HCT116 (cell line): ENCODE measurements around the gene AFDN. TPM values are rescaled to one million over a fixed set of nuclear protein-coding genes. Genes with fewer than 3 reads are reported as not detected.

Experiments
- ATAC-seq: fragments of 200-7000 bp; cut with Tn5 transposase; 2 replicates; pipeline ENCODE4 v1.9.1; 2020; ENCODE audit warnings: mild to moderate bottlenecking, moderate library complexity
- BruUV-seq: library from RNA; stranded (reverse); fragments of 400-500 nt; replicated peaks from 2 replicates; lab custom pipeline; 2021; lab: Mats Ljungman, UMichigan
- CTCF ChIA-PET: fragments of 300-600 bp; sonication (Branson Sonifier 250); formaldehyde crosslinking; loops from one replicate; lab custom pipeline; 2021; ENCODE audit warnings: antibody characterized with exemption; lab: Charles Lee
- POLR2A ChIA-PET: fragments of 300-600, 350-600 bp; sonication (Branson Sonifier 250); formaldehyde crosslinking; loops from one replicate; lab custom pipeline; 2021; ENCODE audit warnings: antibody characterized with exemption; lab: Charles Lee
- RAD21 ChIA-PET, 2 experiments: fragments of 300-600 bp; sonication (Branson Sonifier 250); formaldehyde crosslinking; loops; one replicate each; lab custom pipeline; 2023; ENCODE audit warnings: low total read pairs in 2 of 2; ENCODE audit not compliant: uncharacterized antibody in 2 of 2, unreplicated experiment in 2 of 2, low non-redundant PET in 1 of 2; lab: Charles Lee
- DNase-seq: peaks from one replicate; pipeline ENCODE4 v3.0.0-alpha.2; 2010; ENCODE audit warnings: low read depth, low spot score
- H2AFZ ChIP-seq: fragments of 200-600 bp; shearing (Covaris generic), sonication (generic); 2 replicates; pipeline ENCODE4 v1.6.1; 2017; ENCODE audit warnings: low read depth, mixed run types, mixed read lengths, antibody characterized with exemption, low read length; ENCODE audit not compliant: poor library complexity, severe bottlenecking
- H3K27ac ChIP-seq: 2 replicates; pipeline ENCODE4 v1.5.1; 2012; ENCODE audit warnings: low read depth, low read length
- H3K27me3 ChIP-seq: fragments of 200-600 bp; sonication (generic); 2 replicates; pipeline ENCODE4 v1.6.1; 2016; ENCODE audit warnings: mixed run types, low read length, mixed read lengths; ENCODE audit not compliant: insufficient read depth
- H3K36me3 ChIP-seq, 2 experiments: fragments of 200-500 bp in 1 of 2; fragments of 200-600 bp in 1 of 2; sonication (Bioruptor generic) in 1 of 2; sonication (generic) in 1 of 2; 2 replicates each; pipeline versions ENCODE4 v1.5.1 to v1.6.1; 2014 to 2016; ENCODE audit warnings: low read length in 2 of 2, inconsistent platforms in 1 of 2, mixed read lengths in 1 of 2, mixed run types in 1 of 2; ENCODE audit not compliant: insufficient read depth in 2 of 2, control insufficient read depth in 1 of 2
- H3K4me1 ChIP-seq, 2 experiments: fragments of 200-600 bp in 1 of 2; sonication (generic) in 1 of 2; 2 replicates each; pipeline versions ENCODE4 v1.5.1 to v1.6.1; 2012 to 2017; ENCODE audit warnings: low read length in 2 of 2, inconsistent platforms in 1 of 2, mild to moderate bottlenecking in 1 of 2, mixed read lengths in 1 of 2, mixed run types in 1 of 2, moderate library complexity in 1 of 2; ENCODE audit not compliant: insufficient read depth in 2 of 2, control insufficient read depth in 1 of 2
- H3K4me2 ChIP-seq: fragments of 200-600 bp; sonication (generic); 2 replicates; pipeline ENCODE4 v1.6.1; 2017; ENCODE audit warnings: mixed run types, low read length, mixed read lengths
- H3K4me3 ChIP-seq, 2 experiments: fragments of 200-600 bp in 1 of 2; sonication (generic) in 1 of 2; replicated peaks in 1 of 2; 2 replicates each; pipeline ENCODE4 v1.5.1; 2011 to 2016; ENCODE audit warnings: low read length in 2 of 2, control low read depth in 1 of 2, low read depth in 1 of 2, mild to moderate bottlenecking in 1 of 2, mixed read lengths in 1 of 2, mixed run types in 1 of 2
- H3K79me2 ChIP-seq: fragments of 200-600 bp; sonication (generic); 2 replicates; pipeline ENCODE4 v1.6.1; 2017; ENCODE audit warnings: mild to moderate bottlenecking, mixed run types, low read length, moderate library complexity, mixed read lengths; ENCODE audit not compliant: insufficient read depth
- H3K9ac ChIP-seq: fragments of 200-600 bp; sonication (generic); 2 replicates; pipeline ENCODE4 v1.6.1; 2016; ENCODE audit warnings: low read length, mixed read lengths
- H3K9me2 ChIP-seq: fragments of 200-600 bp; sonication (generic), shearing (Covaris generic); 2 replicates; pipeline ENCODE4 v1.6.1; 2017; ENCODE audit warnings: mixed run types, mild to moderate bottlenecking, moderate library complexity; ENCODE audit not compliant: insufficient read depth
- H3K9me3 ChIP-seq, 2 experiments: fragments of 200-500 bp in 1 of 2; fragments of 200-600 bp in 1 of 2; sonication (Bioruptor generic) in 1 of 2; sonication (generic) in 1 of 2; 2 replicates each; pipeline ENCODE4 v1.6.1; 2014 to 2017; ENCODE audit warnings: low read length in 2 of 2, mixed read lengths in 2 of 2, inconsistent platforms in 1 of 2, low read depth in 1 of 2, mild to moderate bottlenecking in 1 of 2, mixed run types in 1 of 2, moderate library complexity in 1 of 2; ENCODE audit not compliant: control insufficient read depth in 1 of 2, insufficient read depth in 1 of 2
- H4K20me1 ChIP-seq: fragments of 200-600 bp; sonication (generic), shearing (Covaris generic); 2 replicates; pipeline ENCODE4 v1.6.1; 2017; ENCODE audit warnings: mixed run types, mild to moderate bottlenecking, moderate library complexity; ENCODE audit not compliant: insufficient read depth
- CBX3 ChIP-seq: IDR thresholded peaks from 2 replicates; pipeline ENCODE4 v1.6.1; 2012; ENCODE audit warnings: low read depth
- ELF1 ChIP-seq: IDR thresholded peaks from 2 replicates; pipeline ENCODE4 v1.6.1; 2012; ENCODE audit warnings: low read depth, borderline replicate concordance
- EZH2 ChIP-seq: fragments of 200-600 bp; sonication (generic); IDR thresholded peaks from 2 replicates; pipeline ENCODE4 v1.6.1; 2017; ENCODE audit warnings: antibody characterized with exemption, mixed run types
- EZH2phosphoT487 ChIP-seq: fragments of 200-600 bp; IDR thresholded peaks from 2 replicates; pipeline ENCODE4 v1.6.1; 2018; ENCODE audit warnings: antibody characterized with exemption, borderline replicate concordance
- POLR2A ChIP-seq: IDR thresholded peaks from 2 replicates; pipeline ENCODE4 v1.7.0; 2011; ENCODE audit warnings: borderline replicate concordance; ENCODE audit not compliant: insufficient read depth, insufficient read length; ENCODE audit errors: extremely low read depth
- POLR2AphosphoS5 ChIP-seq: IDR thresholded peaks from 2 replicates; pipeline ENCODE4 v1.6.1; 2011; ENCODE audit warnings: mild to moderate bottlenecking, low read depth, low read length, moderate library complexity
- RAD21 ChIP-seq: IDR thresholded peaks from 2 replicates; pipeline ENCODE4 v1.6.1; 2012; ENCODE audit warnings: low read depth, mild to moderate bottlenecking
- SIN3A ChIP-seq: IDR thresholded peaks from 2 replicates; pipeline ENCODE4 v1.6.1; 2012; ENCODE audit warnings: low read depth
- SP1 ChIP-seq: IDR thresholded peaks from 2 replicates; pipeline ENCODE4 v1.6.1; 2012; ENCODE audit warnings: low read depth
- SRF ChIP-seq: IDR thresholded peaks from 2 replicates; pipeline ENCODE4 v1.6.1; 2012; ENCODE audit warnings: low read depth
- TCF7L2 ChIP-seq: IDR thresholded peaks from 2 replicates; pipeline ENCODE4 v1.7.0; 2011; ENCODE audit warnings: borderline replicate concordance, inconsistent platforms; ENCODE audit not compliant: insufficient read depth, insufficient read length; ENCODE audit errors: extremely low read depth
- ZFX ChIP-seq: fragments of 450-650 bp; IDR thresholded peaks from 2 replicates; pipeline ENCODE4 v1.6.1; 2017
- intact Hi-C: fragments of 100-400 bp; cut with micrococcal nuclease; formaldehyde crosslinking; loops from 2 replicates; pipeline ENCODE4 v1.10.0; 2022
- total RNA-seq: library from RNA; stranded (reverse); gene quantifications from one replicate; pipeline ENCODE4 v1.2.1, GENCODE V29; 2021; ENCODE audit not compliant: unreplicated experiment
- TF ChIP-seq, protein P1 (sequence below): IDR thresholded peaks from 2 replicates; pipeline ENCODE4 v1.6.1; 2011; ENCODE audit warnings: mild to moderate bottlenecking, low read length, moderate library complexity; ENCODE audit not compliant: insufficient replicate concordance; ENCODE audit errors: extremely low read depth
- TF ChIP-seq, protein P2 (sequence below): IDR thresholded peaks from 2 replicates; pipeline ENCODE4 v1.6.1; 2012; ENCODE audit warnings: low read depth

The AFDN gene
- total RNA-seq, 1 experiment from 2014 or later, result 59.4 TPM

DNA sequence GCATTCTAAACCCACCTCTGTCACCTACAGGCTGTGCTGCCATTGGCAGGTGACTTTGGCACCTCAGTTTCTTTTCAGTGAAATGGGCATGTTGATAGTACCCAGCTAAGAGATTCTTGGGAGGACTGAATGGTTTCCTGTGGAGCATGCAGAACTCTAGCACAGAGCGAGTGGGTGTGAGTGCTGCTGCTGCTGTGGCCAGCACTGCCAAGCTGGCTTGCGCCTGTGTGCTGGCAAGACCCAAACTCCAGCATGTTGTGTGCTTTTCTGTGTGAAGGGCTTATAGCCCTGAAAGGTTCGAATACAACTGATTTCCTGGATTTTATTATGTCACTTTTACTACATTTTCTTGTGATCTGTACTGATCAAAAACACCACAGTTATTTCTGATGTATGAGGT, 92.6 kb downstream of the AFDN start:
- no TSS peak for BruUV-seq
- Histone ChIP-seq H3K9me3 (no peaks in the 10 kb centered on the region), H2AFZ (no peak overlapping the region), H3K27me3 (no peaks in the 10 kb centered on the region), H4K20me1 (no peaks in the 10 kb centered on the region), H3K9ac (no peak overlapping the region), H3K79me2 (no peaks in the 10 kb centered on the region), H3K27ac (no peak overlapping the region), H3K4me2 (no peak overlapping the region), H3K36me3 (peaks cover 16 to 21% of the 10 kb centered on the region in 2 experiments; a peak in 3 of 4 replicates), H3K4me3 (no peak overlapping the region), H3K9me2 (no peaks in the 10 kb centered on the region), H3K4me1 (no peaks in the 10 kb centered on the region)
- CTCF ChIA-PET, result no interaction called here
- POLR2A ChIA-PET, result no interaction called here
- intact Hi-C loops, result no loop called here
- no peak for ATAC-seq
- no peak for DNase-seq
- TF ChIP-seq POLR2A, result no peak
- TF ChIP-seq, protein P1, sequence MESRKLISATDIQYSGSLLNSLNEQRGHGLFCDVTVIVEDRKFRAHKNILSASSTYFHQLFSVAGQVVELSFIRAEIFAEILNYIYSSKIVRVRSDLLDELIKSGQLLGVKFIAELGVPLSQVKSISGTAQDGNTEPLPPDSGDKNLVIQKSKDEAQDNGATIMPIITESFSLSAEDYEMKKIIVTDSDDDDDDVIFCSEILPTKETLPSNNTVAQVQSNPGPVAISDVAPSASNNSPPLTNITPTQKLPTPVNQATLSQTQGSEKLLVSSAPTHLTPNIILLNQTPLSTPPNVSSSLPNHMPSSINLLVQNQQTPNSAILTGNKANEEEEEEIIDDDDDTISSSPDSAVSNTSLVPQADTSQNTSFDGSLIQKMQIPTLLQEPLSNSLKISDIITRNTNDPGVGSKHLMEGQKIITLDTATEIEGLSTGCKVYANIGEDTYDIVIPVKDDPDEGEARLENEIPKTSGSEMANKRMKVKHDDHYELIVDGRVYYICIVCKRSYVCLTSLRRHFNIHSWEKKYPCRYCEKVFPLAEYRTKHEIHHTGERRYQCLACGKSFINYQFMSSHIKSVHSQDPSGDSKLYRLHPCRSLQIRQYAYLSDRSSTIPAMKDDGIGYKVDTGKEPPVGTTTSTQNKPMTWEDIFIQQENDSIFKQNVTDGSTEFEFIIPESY, result no peak
- TF ChIP-seq EZH2, result no peak
- TF ChIP-seq, protein P2, sequence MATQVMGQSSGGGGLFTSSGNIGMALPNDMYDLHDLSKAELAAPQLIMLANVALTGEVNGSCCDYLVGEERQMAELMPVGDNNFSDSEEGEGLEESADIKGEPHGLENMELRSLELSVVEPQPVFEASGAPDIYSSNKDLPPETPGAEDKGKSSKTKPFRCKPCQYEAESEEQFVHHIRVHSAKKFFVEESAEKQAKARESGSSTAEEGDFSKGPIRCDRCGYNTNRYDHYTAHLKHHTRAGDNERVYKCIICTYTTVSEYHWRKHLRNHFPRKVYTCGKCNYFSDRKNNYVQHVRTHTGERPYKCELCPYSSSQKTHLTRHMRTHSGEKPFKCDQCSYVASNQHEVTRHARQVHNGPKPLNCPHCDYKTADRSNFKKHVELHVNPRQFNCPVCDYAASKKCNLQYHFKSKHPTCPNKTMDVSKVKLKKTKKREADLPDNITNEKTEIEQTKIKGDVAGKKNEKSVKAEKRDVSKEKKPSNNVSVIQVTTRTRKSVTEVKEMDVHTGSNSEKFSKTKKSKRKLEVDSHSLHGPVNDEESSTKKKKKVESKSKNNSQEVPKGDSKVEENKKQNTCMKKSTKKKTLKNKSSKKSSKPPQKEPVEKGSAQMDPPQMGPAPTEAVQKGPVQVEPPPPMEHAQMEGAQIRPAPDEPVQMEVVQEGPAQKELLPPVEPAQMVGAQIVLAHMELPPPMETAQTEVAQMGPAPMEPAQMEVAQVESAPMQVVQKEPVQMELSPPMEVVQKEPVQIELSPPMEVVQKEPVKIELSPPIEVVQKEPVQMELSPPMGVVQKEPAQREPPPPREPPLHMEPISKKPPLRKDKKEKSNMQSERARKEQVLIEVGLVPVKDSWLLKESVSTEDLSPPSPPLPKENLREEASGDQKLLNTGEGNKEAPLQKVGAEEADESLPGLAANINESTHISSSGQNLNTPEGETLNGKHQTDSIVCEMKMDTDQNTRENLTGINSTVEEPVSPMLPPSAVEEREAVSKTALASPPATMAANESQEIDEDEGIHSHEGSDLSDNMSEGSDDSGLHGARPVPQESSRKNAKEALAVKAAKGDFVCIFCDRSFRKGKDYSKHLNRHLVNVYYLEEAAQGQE, result no peak
- TF ChIP-seq RAD21, result no peak
- TF ChIP-seq SP1, result no peak
- no peak for TF ChIP-seq SRF
- no peak for TF ChIP-seq CBX3
- TF ChIP-seq TCF7L2, result no peak
- no peak for TF ChIP-seq SIN3A
- no peak for TF ChIP-seq EZH2phosphoT487
- TF ChIP-seq POLR2AphosphoS5, result no peak
- TF ChIP-seq ELF1, result no peak
- no peak for TF ChIP-seq ZFX
- RAD21 ChIA-PET, result no interaction called here
